HG03139 (cell line): ENCODE data around the gene RHOF.

Experiments
- ATAC-seq: cut with Tn5 transposase; IDR thresholded peaks from one replicate; pipeline ENCODE4 v1.9.1; 2021; ENCODE audit not compliant: unreplicated experiment

Gene RHOF, protein sequence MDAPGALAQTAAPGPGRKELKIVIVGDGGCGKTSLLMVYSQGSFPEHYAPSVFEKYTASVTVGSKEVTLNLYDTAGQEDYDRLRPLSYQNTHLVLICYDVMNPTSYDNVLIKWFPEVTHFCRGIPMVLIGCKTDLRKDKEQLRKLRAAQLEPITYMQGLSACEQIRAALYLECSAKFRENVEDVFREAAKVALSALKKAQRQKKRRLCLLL

DNA sequence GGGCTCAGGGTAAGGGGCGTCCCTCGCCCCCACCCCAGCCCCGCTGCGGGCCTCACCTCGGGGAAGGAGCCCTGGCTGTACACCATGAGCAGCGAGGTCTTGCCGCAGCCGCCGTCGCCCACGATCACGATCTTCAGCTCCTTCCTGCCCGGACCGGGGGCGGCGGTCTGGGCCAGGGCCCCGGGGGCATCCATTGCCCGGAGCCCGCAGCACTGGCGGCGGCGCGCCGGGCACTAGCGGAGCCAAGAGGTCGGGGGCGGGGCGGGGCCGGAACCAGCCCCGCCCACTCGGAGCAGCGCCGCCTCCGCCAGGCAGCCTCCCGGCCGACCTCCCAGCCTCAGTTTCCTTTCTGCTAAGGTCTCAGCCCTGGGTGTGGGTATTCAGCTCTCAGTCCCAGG lies at the start of gene RHOF:
TSS of gene RHOF (minus strand) at position 249 of the 398 bp plus-strand sequence. CDS start at position 194, 55 bp downstream.
- peak; percentile 9 for ATAC-seq

DNA sequence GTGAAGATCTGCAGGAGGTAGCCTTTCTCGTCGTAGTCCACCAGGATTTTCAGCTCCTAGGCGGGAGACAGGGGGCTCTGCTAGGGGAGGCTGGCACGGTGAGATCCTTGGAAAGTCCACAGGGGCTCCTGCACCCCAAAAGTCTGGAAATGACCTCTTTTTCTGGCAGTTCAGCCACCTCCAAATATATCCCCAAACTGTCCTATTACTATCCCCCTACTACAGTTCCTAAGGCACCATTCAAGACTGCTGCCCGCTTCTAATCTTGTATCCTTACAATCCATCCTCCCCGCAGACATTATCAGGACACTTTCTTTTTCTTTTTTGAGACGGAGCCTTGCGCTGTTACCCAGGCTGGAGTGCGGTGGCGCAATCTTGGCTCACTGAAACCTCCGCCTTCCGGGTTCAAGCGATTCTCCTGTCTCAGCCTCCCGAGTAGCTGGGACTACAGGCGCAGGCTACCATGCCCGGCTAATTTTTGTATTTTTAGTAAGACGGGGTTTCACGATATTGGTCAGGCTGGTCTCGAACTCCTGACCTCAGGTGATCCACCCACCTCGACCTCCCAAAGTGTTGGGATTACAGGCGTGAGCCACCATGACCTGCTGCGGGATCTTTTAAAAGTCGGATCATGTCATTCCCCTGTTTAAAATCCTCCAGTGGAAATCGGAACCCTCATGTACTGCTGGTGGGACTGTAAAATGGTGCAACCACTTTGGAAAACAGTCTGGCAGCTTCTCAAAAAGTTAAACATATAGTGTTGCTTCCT lies 46.7 kb upstream of the RHOF start:
- ATAC-seq = no peak

DNA sequence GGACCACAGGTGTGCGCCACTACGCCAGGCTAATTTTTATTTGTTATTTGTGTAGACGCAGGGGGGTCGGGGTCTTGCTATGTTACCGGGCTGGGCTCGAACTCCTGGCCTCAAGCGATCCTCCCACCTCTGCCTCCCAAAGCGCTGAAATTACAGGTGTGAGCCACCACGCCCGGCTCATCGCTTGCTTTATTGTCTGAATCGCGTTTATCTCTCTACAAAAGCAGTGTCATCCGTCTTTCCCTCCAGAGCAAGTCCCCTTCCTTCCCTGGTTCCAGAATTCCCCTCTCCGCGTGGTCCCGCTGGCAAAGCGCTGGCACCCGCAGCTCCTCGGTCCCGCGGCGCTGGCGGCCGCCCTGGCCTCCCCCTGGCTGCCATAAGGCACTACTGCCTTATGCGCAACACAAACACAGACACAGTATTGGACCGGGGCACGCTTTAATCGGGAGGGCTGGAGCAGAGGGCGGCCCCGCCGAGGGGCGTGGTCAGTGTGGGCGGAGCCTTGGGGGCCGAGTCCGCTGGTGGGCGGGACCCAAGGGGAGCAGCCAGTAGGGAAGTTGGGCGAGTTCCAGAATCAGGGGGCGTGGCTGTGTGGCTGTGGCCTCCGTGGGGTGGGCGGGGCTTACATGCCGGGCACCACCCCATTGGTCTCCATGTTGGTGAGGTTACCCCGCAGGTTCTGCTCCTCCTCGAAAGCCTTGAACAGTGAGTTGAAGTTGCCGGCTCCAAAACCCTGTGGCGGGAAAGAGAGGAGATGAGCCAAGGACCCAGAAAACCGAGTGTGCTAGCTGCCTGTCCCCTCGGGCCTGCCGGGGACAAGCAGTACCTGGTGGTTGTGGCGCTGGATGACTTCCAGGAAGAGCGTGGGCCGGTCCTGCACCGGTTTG lies 45.9 kb upstream of the RHOF start:
- peak; percentile 95 for ATAC-seq

DNA sequence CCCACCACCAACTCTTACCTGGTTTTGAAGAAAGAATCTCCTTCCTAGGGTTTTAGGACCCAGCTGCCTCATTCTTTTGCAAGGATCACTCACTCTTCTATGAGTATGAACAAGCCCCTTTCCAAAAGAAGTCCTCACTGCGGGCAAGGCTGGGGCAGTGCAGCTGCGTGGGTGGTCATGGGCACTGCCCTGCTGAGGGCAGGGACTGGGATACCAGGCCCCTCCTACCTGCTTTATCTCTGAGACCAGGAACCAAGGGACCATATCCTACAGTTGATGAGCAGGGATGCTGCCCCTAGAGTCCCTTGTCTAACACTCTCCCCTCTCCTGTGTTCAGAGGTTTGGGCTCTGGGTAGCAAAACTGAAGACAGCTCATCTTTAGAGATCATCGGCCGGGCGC lies 44.6 kb upstream of the RHOF start:
- ATAC-seq = no peak

DNA sequence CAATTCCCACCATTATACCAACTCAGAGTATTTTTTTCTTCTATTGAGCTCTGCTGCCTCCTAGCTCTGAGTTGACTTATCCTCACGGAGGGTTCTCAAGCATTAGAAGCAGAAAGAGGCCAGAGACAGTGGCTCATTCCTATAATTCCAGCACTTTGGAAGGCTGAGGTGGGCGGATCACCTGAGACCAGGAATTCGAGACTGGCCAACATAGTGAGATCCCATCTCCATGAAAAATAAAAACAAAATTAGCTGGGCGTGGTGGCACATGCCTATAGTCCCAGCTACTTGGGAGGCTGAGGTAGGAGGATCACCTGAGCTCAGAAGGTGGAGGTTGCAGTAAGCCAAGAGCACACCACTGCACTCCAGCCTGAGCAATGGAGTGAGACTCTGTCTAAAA lies 44.2 kb upstream of the RHOF start:
- ATAC-seq = no peak

DNA sequence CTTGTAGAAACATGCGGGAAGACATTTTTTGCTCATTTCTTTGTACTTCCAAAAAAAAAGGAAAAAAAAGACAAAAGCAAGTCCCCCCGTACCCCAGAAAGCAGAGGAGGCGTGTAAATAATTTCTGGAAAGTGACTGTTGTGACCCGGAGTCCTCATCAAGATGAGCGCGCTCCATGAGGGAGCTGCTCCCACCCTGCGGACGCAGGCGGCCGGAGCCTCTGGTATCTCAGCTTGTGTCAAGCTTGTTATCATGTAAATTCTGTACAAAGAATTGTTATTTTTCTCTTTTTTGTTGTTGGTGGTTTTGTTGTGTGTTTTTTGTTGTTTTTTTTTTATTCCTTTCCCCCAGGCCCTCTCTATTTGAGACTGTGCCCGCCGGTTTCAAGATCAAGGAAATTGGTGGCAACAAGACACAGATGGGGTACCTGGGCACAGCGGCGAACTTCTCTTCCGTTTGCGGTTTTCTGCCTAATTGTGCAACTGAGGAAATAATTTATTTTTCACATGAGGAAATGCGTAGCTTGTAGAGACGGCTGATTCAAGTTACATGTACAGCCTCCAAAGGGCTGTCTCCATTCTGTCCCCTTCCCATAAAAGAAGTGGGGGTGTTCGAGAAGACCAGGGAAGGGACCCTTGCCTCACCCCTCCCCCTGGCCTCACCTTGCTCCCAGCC lies 38.2 kb upstream of the RHOF start:
- ATAC-seq = no peak

DNA sequence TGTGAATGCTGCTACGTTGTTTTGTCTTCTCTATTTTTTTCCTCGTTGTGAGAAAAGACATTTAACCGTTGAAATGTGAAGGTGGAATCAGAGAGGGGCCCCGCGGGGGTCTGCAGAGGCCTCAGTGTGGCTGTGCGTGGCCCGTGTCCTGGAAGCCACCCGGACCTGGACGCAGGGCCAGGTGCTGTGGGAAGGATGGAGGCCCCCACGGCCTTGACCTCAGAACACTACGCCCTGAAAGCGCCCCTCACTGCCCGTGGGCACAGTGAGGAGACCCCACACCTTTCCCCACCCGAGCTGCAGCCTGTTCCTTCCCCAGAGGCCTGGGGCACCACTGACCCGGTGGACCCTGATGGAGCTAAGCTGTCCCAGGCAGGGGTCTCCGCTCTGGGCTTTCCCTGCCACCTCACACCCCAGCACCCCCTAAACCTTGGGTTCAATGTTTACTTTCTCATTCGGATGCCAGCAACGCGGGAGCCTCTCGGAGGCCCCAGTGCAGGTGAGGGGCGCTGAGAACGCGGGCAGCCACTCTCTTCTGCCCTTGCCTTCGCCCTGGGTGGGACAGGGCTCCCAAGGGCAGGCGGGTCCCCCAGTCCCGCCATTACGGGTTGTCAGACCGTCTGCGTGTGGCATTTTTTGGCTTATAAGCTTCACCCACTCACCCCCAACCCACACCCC lies 37.2 kb upstream of the RHOF start:
- ATAC-seq = no peak

DNA sequence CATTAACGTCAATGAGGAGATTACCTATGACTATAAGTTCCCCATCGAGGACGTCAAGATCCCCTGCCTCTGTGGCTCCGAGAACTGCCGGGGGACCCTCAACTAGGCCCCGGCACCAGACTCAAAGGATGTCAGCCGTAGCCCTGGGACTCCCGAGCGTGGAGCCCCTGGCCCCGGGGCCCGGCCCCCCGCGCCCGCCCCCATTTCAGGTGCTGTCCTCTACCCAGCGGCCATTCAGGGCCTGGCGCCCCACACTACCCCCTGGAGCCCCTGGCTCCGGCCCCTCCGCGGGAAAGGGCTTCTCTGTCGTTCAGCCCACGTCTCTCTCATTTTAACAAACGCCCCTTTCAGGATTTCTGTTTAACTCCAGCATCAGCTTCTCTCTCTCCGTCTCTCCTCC lies 36.6 kb upstream of the RHOF start:
- ATAC-seq = no peak

DNA sequence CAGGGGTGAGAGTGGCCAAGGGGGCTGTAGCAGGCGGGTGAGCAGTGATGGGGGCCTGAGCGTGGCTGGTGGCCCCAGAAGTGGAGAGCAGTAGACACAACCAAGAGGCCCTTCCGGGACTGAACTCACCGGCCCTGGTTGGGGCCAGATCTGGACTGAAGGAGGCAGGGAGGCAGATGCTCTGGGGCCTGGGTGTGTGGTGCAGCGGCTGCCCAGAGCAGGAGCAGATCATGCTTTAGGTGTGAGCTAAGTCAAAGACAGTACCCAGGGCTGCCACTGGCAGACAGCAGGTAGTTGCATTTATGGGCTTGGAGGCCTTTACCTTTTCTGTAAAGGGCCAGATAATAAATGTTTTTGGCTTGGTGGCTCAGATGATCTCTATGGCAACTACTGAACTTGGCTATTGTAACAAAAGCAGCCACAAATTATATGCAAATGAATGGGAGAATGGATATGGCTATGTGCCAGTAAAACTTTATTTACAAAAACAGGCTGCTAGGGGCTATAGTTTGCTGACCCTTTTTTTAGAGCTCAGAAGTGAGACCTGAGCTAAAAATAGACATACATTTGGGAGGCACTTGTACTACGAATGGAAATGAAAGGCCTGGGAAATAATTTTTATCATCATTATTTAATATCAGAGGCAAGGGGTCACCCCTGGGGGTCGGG lies 35.9 kb upstream of the RHOF start:
- ATAC-seq = no peak

DNA sequence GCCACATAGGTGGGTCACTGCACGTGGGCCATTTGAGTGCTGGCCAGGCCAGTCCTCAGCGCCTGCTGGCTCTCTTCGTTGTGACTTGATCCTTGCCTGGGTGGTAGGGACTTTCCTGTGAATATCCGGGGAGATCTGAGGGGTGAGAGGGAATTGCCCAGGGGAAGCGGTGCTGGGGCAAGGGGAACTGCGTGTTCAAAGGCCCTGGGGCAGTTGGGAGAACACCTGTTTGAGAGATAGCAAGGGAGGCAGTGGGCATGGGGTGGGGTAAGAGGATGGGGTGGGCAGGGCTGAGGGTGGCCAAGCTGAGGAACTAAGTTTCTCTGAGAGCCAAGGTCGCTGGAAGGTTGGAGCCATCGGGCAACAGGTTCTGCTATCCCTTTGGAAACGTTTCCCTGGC lies 35.3 kb upstream of the RHOF start:
- ATAC-seq = no peak

DNA sequence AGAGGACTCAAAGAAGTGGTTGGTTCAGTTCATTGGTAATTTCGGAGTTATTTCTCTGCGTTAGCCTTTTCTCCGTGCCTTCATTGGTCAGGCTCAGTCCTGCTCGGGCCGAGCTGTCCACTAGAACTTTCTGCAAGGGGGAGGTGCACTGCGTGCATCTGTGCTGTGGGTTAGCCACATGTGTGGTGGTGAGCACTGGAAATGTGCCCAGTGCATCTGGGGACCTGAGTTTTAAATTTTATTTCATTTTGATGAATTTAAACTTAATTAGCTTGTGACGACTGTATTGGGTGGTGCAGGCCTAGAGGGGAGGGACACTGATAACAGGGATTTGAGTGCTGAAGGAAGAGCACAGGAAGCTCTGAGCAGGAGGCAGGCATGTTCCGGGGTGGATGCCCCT lies 34.8 kb upstream of the RHOF start:
- ATAC-seq = no peak

DNA sequence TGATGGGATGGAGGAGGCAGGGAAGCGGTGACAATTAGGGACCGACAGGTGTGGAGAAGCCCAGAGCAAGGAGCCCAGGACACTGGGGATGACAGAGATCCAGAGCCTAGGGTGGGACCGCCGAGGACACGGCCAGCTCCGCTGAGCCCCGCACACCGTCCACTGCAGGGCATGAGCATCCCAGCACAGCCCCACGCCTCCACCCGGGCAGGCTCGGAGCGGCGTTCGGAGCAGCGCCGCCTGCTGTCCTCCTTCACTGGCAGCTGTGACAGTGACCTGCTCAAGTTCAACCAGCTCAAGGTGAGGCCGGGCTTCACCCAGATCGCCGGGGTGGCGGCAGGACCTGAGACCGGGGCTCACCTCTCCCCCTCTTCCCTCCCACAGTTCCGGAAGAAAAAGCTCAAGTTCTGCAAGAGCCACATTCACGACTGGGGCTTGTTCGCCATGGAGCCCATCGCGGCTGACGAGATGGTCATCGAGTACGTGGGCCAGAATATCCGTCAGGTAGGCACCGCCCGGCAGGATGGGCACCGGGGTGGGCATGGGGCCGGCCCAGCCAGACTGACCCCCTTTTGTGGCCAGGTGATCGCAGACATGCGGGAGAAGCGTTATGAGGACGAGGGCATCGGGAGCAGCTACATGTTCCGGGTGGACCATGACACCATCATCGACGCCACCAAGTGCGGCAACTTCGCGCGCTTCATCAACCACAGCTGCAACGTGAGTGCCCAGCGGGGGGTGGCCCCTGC lies 34.0 kb upstream of the RHOF start:
- no peak for ATAC-seq

DNA sequence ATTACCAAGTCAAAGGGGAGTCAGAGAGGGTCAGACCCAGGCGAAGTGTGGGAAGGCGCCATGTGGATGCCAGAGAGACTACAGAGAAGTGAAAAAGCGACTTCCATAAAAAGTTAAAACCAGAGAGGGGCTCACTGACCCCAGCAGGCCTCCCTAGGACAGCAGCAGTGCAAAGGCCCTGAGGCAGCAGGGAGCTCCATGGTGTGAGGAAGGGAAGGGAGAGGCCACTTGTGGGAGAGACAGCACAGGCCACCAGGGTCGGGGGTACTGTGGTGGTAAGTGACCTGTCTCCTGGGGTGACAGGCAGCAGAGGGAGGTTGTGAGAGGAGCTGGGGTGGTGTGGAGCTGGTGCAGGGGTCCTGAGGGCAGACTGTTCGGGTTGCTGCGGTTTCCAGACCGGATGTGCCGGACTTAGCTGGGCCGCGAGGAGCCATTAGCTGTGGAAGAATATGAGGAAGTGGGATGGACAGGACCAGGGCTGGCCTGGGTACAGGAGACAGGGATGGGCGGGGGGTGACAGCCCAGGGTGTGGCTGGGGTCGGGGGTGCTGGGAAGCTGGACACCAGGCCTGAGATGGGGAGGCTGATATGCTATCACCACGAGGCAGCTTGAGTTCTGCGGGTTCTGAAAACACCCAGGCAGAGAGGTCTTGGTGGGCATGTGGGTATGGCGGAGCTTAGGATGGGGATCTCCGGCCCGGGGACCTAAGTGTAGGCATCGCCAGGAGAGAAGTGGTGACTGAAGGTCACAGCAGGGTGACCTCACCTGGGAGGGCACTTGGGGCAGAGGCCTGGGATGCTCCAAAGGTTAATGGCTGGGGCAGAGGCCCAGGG lies 33.0 kb upstream of the RHOF start:
- no peak for ATAC-seq

DNA sequence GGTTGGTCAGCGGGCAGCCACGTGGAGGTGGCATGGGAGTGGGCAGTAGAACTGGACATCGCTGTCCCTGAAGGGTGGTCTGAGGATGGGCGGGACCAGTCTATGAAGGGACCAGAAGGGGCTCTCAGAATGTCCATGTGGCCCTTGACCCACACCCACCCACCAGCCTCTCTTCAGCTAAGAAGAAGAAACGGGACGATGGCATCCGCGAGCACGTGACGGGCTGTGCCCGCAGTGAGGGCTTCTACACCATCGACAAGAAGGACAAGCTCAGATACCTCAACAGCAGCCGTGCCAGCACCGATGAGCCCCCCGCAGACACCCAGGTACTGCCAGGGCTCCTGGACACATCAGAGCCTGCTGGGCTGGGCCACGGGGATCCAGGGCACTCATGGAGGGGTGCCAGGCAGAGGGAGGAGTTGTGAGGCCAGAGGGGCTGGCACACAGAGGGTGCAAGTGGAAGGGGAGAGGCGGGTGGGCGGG lies 31.6 kb upstream of the RHOF start:
- no peak for ATAC-seq

DNA sequence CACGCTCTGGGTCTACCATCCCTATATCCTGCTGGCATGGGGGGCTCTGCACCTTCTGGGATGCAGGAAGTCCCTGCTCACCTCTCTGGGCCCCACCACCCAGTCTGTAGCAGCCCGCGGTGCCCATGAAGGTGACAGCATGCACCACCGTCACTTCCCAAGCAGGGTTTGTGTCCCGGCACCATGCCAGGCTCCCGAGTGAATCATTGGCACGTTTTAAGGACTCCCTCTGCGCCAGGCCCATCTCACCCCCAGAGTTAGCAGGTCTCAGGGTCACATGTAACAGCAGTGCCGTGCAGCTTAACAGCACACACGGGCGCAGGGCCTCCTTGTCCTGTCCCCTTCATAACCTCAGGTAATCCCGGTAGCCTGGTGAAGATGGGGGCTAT lies 30.2 kb upstream of the RHOF start:
- ATAC-seq = no peak

DNA sequence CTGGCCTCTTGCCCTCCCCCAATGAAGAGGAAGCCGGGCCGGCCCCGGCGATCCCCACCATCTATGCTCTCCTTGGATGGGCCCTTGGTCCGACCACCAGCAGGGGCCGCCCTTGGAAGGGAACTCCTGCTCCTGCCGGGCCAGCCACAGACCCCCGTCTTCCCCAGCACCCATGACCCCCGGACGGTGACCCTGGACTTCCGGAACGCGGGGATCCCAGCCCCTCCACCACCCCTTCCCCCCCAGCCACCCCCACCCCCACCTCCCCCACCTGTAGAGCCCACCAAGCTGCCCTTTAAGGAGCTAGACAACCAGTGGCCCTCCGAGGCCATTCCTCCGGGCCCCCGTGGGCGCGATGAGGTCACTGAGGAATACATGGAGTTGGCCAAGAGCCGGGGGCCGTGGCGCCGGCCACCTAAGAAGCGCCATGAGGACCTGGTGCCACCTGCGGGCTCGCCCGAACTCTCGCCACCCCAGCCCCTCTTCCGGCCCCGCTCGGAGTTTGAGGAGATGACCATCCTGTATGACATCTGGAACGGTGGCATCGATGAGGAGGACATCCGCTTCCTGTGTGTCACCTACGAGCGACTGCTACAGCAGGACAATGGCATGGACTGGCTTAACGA lies 29.7 kb upstream of the RHOF start:
- no peak for ATAC-seq

DNA sequence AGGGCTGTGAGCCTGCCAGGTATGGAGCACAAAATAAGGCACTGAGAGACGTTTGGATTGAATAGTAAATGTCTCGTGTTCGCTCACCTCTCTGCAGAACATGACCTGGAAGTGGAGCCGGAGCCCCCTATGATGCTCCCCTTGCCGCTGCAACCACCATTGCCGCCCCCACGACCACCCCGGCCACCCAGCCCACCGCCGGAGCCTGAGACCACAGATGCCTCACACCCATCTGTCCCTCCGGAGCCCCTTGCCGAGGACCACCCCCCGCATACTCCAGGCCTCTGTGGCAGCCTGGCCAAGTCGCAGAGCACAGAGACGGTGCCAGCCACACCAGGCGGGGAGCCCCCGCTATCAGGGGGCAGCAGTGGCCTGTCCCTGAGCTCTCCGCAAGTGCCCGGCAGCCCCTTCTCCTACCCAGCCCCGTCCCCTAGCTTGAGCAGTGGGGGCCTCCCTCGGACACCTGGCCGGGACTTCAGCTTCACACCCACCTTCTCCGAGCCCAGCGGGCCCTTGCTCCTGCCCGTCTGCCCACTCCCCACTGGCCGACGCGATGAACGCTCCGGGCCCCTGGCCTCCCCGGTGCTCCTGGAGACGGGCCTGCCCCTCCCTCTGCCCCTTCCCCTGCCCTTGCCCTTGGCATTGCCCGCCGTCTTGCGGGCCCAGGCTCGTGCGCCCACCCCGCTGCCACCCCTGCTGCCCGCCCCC lies 29.1 kb upstream of the RHOF start:
- no peak for ATAC-seq
